Natural killer cell (primary cell): Measurements from ENCODE around the gene PHIP. TPM values are rescaled to one million over a fixed set of nuclear protein-coding genes. Genes with fewer than 3 reads are reported as not detected.

ENCODE experiments used
- ATAC-seq, 3 donors: fragments of 150-1000 bp in 2 of 3; fragments of 200-7000 bp in 1 of 3; cut with Tn5 transposase; 1 replicate in 1 of 3; 2 replicates in 2 of 3; pipeline ENCODE4 v1.10.0; 2021; ENCODE audit warnings: mild to moderate bottlenecking in 2 of 3, moderate library complexity in 2 of 3
- DNase-seq, 2 donors: peaks; one replicate each; pipeline versions ENCODE4 v3.0.0 to v3.0.0-alpha.2; 2013 to 2021; ENCODE audit warnings: mixed read lengths in 1 of 2
- H3K27ac ChIP-seq: one replicate; pipeline ENCODE4 v1.5.1; 2013; ENCODE audit warnings: mild to moderate bottlenecking, low read length
- H3K27me3 ChIP-seq: one replicate; pipeline ENCODE4 v1.6.1; 2013; ENCODE audit warnings: low read length; ENCODE audit not compliant: control insufficient read depth, insufficient read depth
- H3K36me3 ChIP-seq: one replicate; pipeline ENCODE4 v1.6.1; 2013; ENCODE audit warnings: low read length; ENCODE audit not compliant: control insufficient read depth, insufficient read depth
- H3K4me1 ChIP-seq: one replicate; pipeline ENCODE4 v1.6.1; 2013; ENCODE audit warnings: low read length; ENCODE audit not compliant: control insufficient read depth, insufficient read depth
- H3K4me3 ChIP-seq: one replicate; pipeline ENCODE4 v1.5.1; 2013; ENCODE audit warnings: low read length
- H3K9me3 ChIP-seq: one replicate; pipeline ENCODE4 v1.6.1; 2013; ENCODE audit warnings: low read length; ENCODE audit not compliant: control insufficient read depth, insufficient read depth
- H3K27ac Mint-ChIP-seq, 2 donors: one replicate each; pipeline ENCODE4 v1.8.0; 2022; ENCODE audit warnings: mild to moderate bottlenecking in 2 of 2, mixed read lengths in 2 of 2, moderate library complexity in 1 of 2
- H3K27me3 Mint-ChIP-seq, 2 donors: one replicate each; pipeline ENCODE4 v1.8.0; 2022; ENCODE audit warnings: low read depth in 2 of 2, mixed read lengths in 2 of 2
- H3K36me3 Mint-ChIP-seq: one replicate; pipeline ENCODE4 v1.8.0; 2022; ENCODE audit warnings: mixed read lengths
- H3K4me1 Mint-ChIP-seq, 2 donors: one replicate each; pipeline ENCODE4 v1.8.0; 2022; ENCODE audit warnings: mixed read lengths in 2 of 2
- H3K4me3 Mint-ChIP-seq: one replicate; pipeline ENCODE4 v1.8.0; 2022; ENCODE audit warnings: mild to moderate bottlenecking, moderate library complexity, mixed read lengths
- H3K9me3 Mint-ChIP-seq, 2 donors: one replicate each; pipeline ENCODE4 v1.8.0; 2022; ENCODE audit warnings: mixed read lengths in 2 of 2
- CTCF ChIP-seq: fragments of 200-600 bp; IDR thresholded peaks from one replicate; pipeline ENCODE4 v1.8.0; 2022; ENCODE audit warnings: antibody characterized with exemption
- WGBS: methylation state at CpG from one replicate; pipeline ENCODE4 v1.1.7; 2013; ENCODE audit warnings: missing lambda C conversion rate; ENCODE audit not compliant: insufficient coverage; 5-methylcytosine and 5-hydroxymethylcytosine counted together
- intact Hi-C: fragments of 100-400 bp; cut with micrococcal nuclease; formaldehyde crosslinking; loops from one replicate; pipeline ENCODE4 v1.14.2; 2022
- total RNA-seq, 4 donors: library from RNA; stranded (reverse); fragments of 120-200 nt in 1 of 4; gene quantifications; one replicate each; pipeline versions ENCODE4 v1.2.3 to v1.2.4, GENCODE V29; 2013 to 2022

Gene PHIP
- total RNA-seq, 3 donors from 2014 or later (not counting 1 experiment from before 2014, with no cell fraction given) = 38.5 to 45.6 (median 42.5) TPM

- Mint-ChIP-seq H3K36me3 (no peaks in the 10 kb centered on the region), H3K27ac (no peak overlapping the region), H3K4me3 (no peak overlapping the region), H3K4me1 (no peaks in the 10 kb centered on the region), H3K9me3 (no peaks in the 10 kb centered on the region), H3K27me3 (peaks cover 17 to 53% of the 10 kb centered on the region in 2 donors)
- 79% methylated on average over 1 of the region's 1 CpG for WGBS
- Histone ChIP-seq H3K36me3 (no peaks in the 10 kb centered on the region), H3K27ac (no peak overlapping the region), H3K4me3 (no peak overlapping the region), H3K27me3 (peaks cover 6% of the 10 kb centered on the region), H3K9me3 (no peaks in the 10 kb centered on the region), H3K4me1 (peaks cover 1% of the 10 kb centered on the region)
- DNase-seq = no peak
- TF ChIP-seq CTCF = no peak
- intact Hi-C loops = loop anchor here (10.0 kb wide), 1 partner anchor 450 kb away; the partner anchor contains the start of gene LCA5
- no peak for ATAC-seq
Measured at GRCh38 chr6:79084693-79085092, 6.6 kb upstream of the PHIP start.

GRCh38 chr6:79082304-79082703, 4.2 kb upstream of the PHIP start:
- no peaks in the 10 kb centered on the region for H3K36me3 ChIP-seq
- peaks cover 8 to 38% of the 10 kb centered on the region in 2 donors for H3K27me3 Mint-ChIP-seq
- intact Hi-C loops = loop anchor here (10.0 kb wide), 1 partner anchor 452 kb away; the partner anchor contains the start of gene LCA5
- H3K27ac ChIP-seq = no peak overlapping the region
- no peaks in the 10 kb centered on the region for H3K36me3 Mint-ChIP-seq
- no CpG with 5 or more reads among the region's 1 CpG for WGBS
- DNase-seq (no peak), ATAC-seq (no peak)
- peaks cover 11 to 14% of the 10 kb centered on the region in 2 donors for H3K4me1 Mint-ChIP-seq
- peaks cover 3% of the 10 kb centered on the region for H3K4me1 ChIP-seq
- TF ChIP-seq CTCF = no peak
- H3K27me3 ChIP-seq = peaks cover 6% of the 10 kb centered on the region
- H3K9me3 ChIP-seq = no peaks in the 10 kb centered on the region
- H3K27ac Mint-ChIP-seq = no peak overlapping the region
- no peaks in the 10 kb centered on the region for H3K9me3 Mint-ChIP-seq
- no peak overlapping the region for H3K4me3 Mint-ChIP-seq
- H3K4me3 ChIP-seq = no peak overlapping the region

GRCh38 chr6:79081663-79082062, 3.6 kb upstream of the PHIP start:
- H3K27ac Mint-ChIP-seq = no peak overlapping the region
- intact Hi-C loops = loop anchor here (10.0 kb wide), 1 partner anchor 453 kb away; the partner anchor contains the start of gene LCA5
- H3K9me3 Mint-ChIP-seq = no peaks in the 10 kb centered on the region
- H3K36me3 Mint-ChIP-seq = no peaks in the 10 kb centered on the region
- Histone ChIP-seq H3K4me1 (peaks cover 3% of the 10 kb centered on the region), H3K36me3 (no peaks in the 10 kb centered on the region), H3K27me3 (peaks cover 6% of the 10 kb centered on the region), H3K9me3 (no peaks in the 10 kb centered on the region), H3K27ac (no peak overlapping the region), H3K4me3 (no peak overlapping the region)
- TF ChIP-seq CTCF = no peak
- H3K4me1 Mint-ChIP-seq = peaks cover 13 to 17% of the 10 kb centered on the region in 2 donors
- H3K27me3 Mint-ChIP-seq = peaks cover 8 to 32% of the 10 kb centered on the region in 2 donors
- DNase-seq (no peak), ATAC-seq (no peak)
- H3K4me3 Mint-ChIP-seq = no peak overlapping the region

GRCh38 chr6:79079561-79080041, 1.5 kb upstream of the PHIP start:
- H3K4me3 Mint-ChIP-seq = peak overlapping the region; percentile 95
- H3K36me3 ChIP-seq = no peaks in the 10 kb centered on the region
- no peaks in the 10 kb centered on the region for H3K9me3 ChIP-seq
- TF ChIP-seq CTCF = no peak
- H3K9me3 Mint-ChIP-seq = no peaks in the 10 kb centered on the region
- H3K4me3 ChIP-seq = peak overlapping the region; percentile 74
- ATAC-seq (no peak), DNase-seq (no peak)
- peaks cover 6% of the 10 kb centered on the region for H3K27me3 ChIP-seq
- peak overlapping the region; percentile 96 for H3K27ac ChIP-seq
- peak overlapping the region; percentile 93 to 96 for H3K27ac Mint-ChIP-seq
- no peaks in the 10 kb centered on the region for H3K36me3 Mint-ChIP-seq
- WGBS = no CpG with 5 or more reads among the region's 2 CpGs
- H3K4me1 Mint-ChIP-seq = peaks cover 28% of the 10 kb centered on the region in 2 donors
- H3K4me1 ChIP-seq = peaks cover 5% of the 10 kb centered on the region
- intact Hi-C loops = loop anchor here (10.0 kb wide), 2 partner anchors 455 to 925 kb away; partner anchors contain the start of genes LCA5 and TTK
- H3K27me3 Mint-ChIP-seq = peaks cover 4 to 18% of the 10 kb centered on the region in 2 donors
